Measurements from ENCODE around the gene DMD. TPM values are rescaled to one million over a fixed set of nuclear protein-coding genes. Genes with fewer than 3 reads are reported as not detected.

Gene DMD
- total RNA-seq, 2 experiments from 2014 or later = 0.20 to 0.47 TPM

- no peak overlapping the region for H3K4me3 ChIP-seq (ENCODE audit: low read length)
- H3K27me3 Mint-ChIP-seq = no peaks in the 10 kb centered on the region
- intact Hi-C loops (cut with DNase I, micrococcal nuclease) = no loop called here
- no peaks in the 10 kb centered on the region for H3K36me3 ChIP-seq (ENCODE audit: insufficient read depth, low read length)
- H3K27ac ChIP-seq (ENCODE audit: low read depth in 1 of 2, low read length in 2 of 2) = no peak overlapping the region
- no peaks in the 10 kb centered on the region for H3K36me3 Mint-ChIP-seq (ENCODE audit: low read depth)
- no peak overlapping the region for H3K4me3 Mint-ChIP-seq
- peaks cover 0 to 3% of the 10 kb centered on the region in 2 experiments for H3K9me3 ChIP-seq (ENCODE audit: control insufficient read depth in 1 of 2, insufficient read depth in 1 of 2, low read length in 2 of 2)
- no peaks in the 10 kb centered on the region for H3K4me1 ChIP-seq (ENCODE audit: insufficient read depth, low read length)
- H3K27me3 ChIP-seq (ENCODE audit: control insufficient read depth in 1 of 2, insufficient read depth in 2 of 2, low read length in 2 of 2) = no peaks in the 10 kb centered on the region
- DNase-seq (no peak), ATAC-seq (ENCODE audit: poor library complexity) (no peak)
- ChIA-PET CTCF (no interaction called here), POLR2A (no interaction called here)
- TF ChIP-seq CTCF (IDR thresholded peaks at IDR 0.05) = no peak
- no peaks in the 10 kb centered on the region for H3K4me1 Mint-ChIP-seq (ENCODE audit: low read depth)
- no peaks in the 10 kb centered on the region for H3K9me3 Mint-ChIP-seq
- H3K27ac Mint-ChIP-seq = no peak overlapping the region
Observed at GRCh38 chrX:33045882-33046281, 165.5 kb downstream of the DMD start.

GRCh38 chrX:33045245-33045644 lies 166.1 kb downstream of the DMD start:
- DNase-seq (no peak), ATAC-seq (ENCODE audit: poor library complexity) (no peak)
- Mint-ChIP-seq H3K4me1 (ENCODE audit: low read depth) (no peaks in the 10 kb centered on the region), H3K27ac (no peak overlapping the region), H3K27me3 (no peaks in the 10 kb centered on the region), H3K36me3 (ENCODE audit: low read depth) (no peaks in the 10 kb centered on the region), H3K4me3 (no peak overlapping the region), H3K9me3 (no peaks in the 10 kb centered on the region)
- H3K27me3 ChIP-seq (ENCODE audit: control insufficient read depth in 1 of 2, insufficient read depth in 2 of 2, low read length in 2 of 2) = no peaks in the 10 kb centered on the region
- ChIA-PET CTCF (no interaction called here), POLR2A (no interaction called here)
- intact Hi-C loops (cut with DNase I, micrococcal nuclease) = no loop called here
- peaks cover 0 to 3% of the 10 kb centered on the region in 2 experiments for H3K9me3 ChIP-seq (ENCODE audit: control insufficient read depth in 1 of 2, insufficient read depth in 1 of 2, low read length in 2 of 2)
- H3K36me3 ChIP-seq (ENCODE audit: insufficient read depth, low read length) = no peaks in the 10 kb centered on the region
- no peak overlapping the region for H3K27ac ChIP-seq (ENCODE audit: low read depth in 1 of 2, low read length in 2 of 2)
- no peak for TF ChIP-seq CTCF (IDR thresholded peaks at IDR 0.05)
- no peak overlapping the region for H3K4me3 ChIP-seq (ENCODE audit: low read length)
- no peaks in the 10 kb centered on the region for H3K4me1 ChIP-seq (ENCODE audit: insufficient read depth, low read length)

GRCh38 chrX:33041141-33041540 lies 170.2 kb downstream of the DMD start:
- Histone ChIP-seq H3K27ac (ENCODE audit: low read depth in 1 of 2, low read length in 2 of 2) (no peak overlapping the region), H3K9me3 (ENCODE audit: control insufficient read depth in 1 of 2, insufficient read depth in 1 of 2, low read length in 2 of 2) (peaks cover 0 to 3% of the 10 kb centered on the region in 2 experiments), H3K4me1 (ENCODE audit: insufficient read depth, low read length) (no peaks in the 10 kb centered on the region), H3K4me3 (ENCODE audit: low read length) (no peak overlapping the region), H3K27me3 (ENCODE audit: control insufficient read depth in 1 of 2, insufficient read depth in 2 of 2, low read length in 2 of 2) (no peaks in the 10 kb centered on the region), H3K36me3 (ENCODE audit: insufficient read depth, low read length) (no peaks in the 10 kb centered on the region)
- Mint-ChIP-seq H3K9me3 (no peaks in the 10 kb centered on the region), H3K27ac (no peak overlapping the region), H3K36me3 (ENCODE audit: low read depth) (no peaks in the 10 kb centered on the region), H3K4me3 (no peak overlapping the region), H3K27me3 (no peaks in the 10 kb centered on the region), H3K4me1 (ENCODE audit: low read depth) (no peaks in the 10 kb centered on the region)
- POLR2A ChIA-PET = no interaction called here
- no peak for TF ChIP-seq CTCF (IDR thresholded peaks at IDR 0.05)
- CTCF ChIA-PET = no interaction called here
- DNase-seq = no peak
- intact Hi-C loops (cut with DNase I, micrococcal nuclease) = no loop called here
- no peak for ATAC-seq (ENCODE audit: poor library complexity)

All from CD4-positive, alpha-beta T cell (primary cell).